IMR-90 (cell line): ENCODE results near the gene WEE1. TPM values are rescaled to one million over a fixed set of nuclear protein-coding genes. Genes with fewer than 3 reads are reported as not detected.

Source experiments
- ATAC-seq: fragments of 200-7000 bp; cut with Tn5 transposase; 2 replicates; pipeline ENCODE4 v1.9.1; 2020; ENCODE audit warnings: low read depth, mild to moderate bottlenecking, moderate library complexity
- BruUV-seq: library from RNA; stranded (reverse); fragments of 400-500 nt; replicated peaks from 2 replicates; lab custom pipeline; 2021; lab: Mats Ljungman, UMichigan
- CTCF ChIA-PET: fragments of 300-600 bp; formaldehyde crosslinking; extraction: SDS; loops from one replicate; lab custom pipeline; 2021; ENCODE audit warnings: antibody characterized with exemption; lab: Yijun Ruan, JAX
- POLR2A ChIA-PET: fragments of 300-600 bp; sonication (Branson Sonifier 250); formaldehyde crosslinking; loops from one replicate; lab custom pipeline; 2022; ENCODE audit warnings: antibody characterized with exemption; ENCODE audit not compliant: unreplicated experiment; lab: Charles Lee
- DNase-seq: peaks from one replicate; pipeline ENCODE4 v3.0.0; 2013
- H2AFZ ChIP-seq: replicated peaks from 2 replicates; pipeline ENCODE3; 2013; ENCODE audit warnings: low read length, mild to moderate bottlenecking; ENCODE audit not compliant: poor library complexity
- H2AK5ac ChIP-seq: 2 replicates; pipeline ENCODE4 v1.6.1; 2013; ENCODE audit warnings: low read depth, low read length, inconsistent platforms
- H2AK9ac ChIP-seq: replicated peaks from 2 replicates; pipeline ENCODE3; 2013; ENCODE audit warnings: mild to moderate bottlenecking, low read depth, low read length, moderate library complexity; ENCODE audit not compliant: poor library complexity
- H2BK120ac ChIP-seq: 2 replicates; pipeline ENCODE4 v1.6.1; 2013; ENCODE audit warnings: low read depth, low read length, inconsistent platforms
- H2BK15ac ChIP-seq: 3 replicates; pipeline ENCODE4 v1.6.1; 2013; ENCODE audit warnings: low read depth, low read length, inconsistent platforms
- H2BK20ac ChIP-seq: 2 replicates; pipeline ENCODE4 v1.6.1; 2013; ENCODE audit warnings: low read depth, mild to moderate bottlenecking, inconsistent platforms, low read length, moderate library complexity
- H2BK5ac ChIP-seq: 2 replicates; pipeline ENCODE4 v1.6.1; 2013; ENCODE audit warnings: mild to moderate bottlenecking, low read depth, low read length, inconsistent platforms; ENCODE audit not compliant: poor library complexity, severe bottlenecking
- H3K14ac ChIP-seq: replicated peaks from 2 replicates; pipeline ENCODE4 v1.6.1; 2013; ENCODE audit warnings: low read depth, low read length, inconsistent platforms
- H3K18ac ChIP-seq: 2 replicates; pipeline ENCODE4 v1.6.1; 2013; ENCODE audit warnings: low read depth, low read length, control low read depth
- H3K23ac ChIP-seq: 2 replicates; pipeline ENCODE4 v1.6.1; 2013; ENCODE audit warnings: low read depth, low read length, inconsistent platforms
- H3K27ac ChIP-seq: 2 replicates; pipeline ENCODE4 v1.5.1; 2013; ENCODE audit warnings: mild to moderate bottlenecking, control low read depth, low read length; ENCODE audit not compliant: insufficient read depth
- H3K27me3 ChIP-seq: 2 replicates; pipeline ENCODE4 v1.6.1; 2013; ENCODE audit warnings: low read length; ENCODE audit not compliant: control insufficient read depth, insufficient read depth
- H3K36me3 ChIP-seq: 2 replicates; pipeline ENCODE4 v1.6.1; 2013; ENCODE audit warnings: low read length, mixed read lengths; ENCODE audit not compliant: control insufficient read depth, insufficient read depth
- H3K4ac ChIP-seq: 2 replicates; pipeline ENCODE4 v1.6.1; 2013; ENCODE audit warnings: low read depth, low read length, inconsistent platforms
- H3K4me1 ChIP-seq: 2 replicates; pipeline ENCODE4 v1.6.1; 2013; ENCODE audit warnings: low read length, mixed read lengths; ENCODE audit not compliant: control insufficient read depth, insufficient read depth
- H3K4me2 ChIP-seq: 2 replicates; pipeline ENCODE4 v1.6.1; 2013; ENCODE audit warnings: low read depth, mild to moderate bottlenecking, control low read depth, low read length, moderate library complexity
- H3K4me3 ChIP-seq: 2 replicates; pipeline ENCODE4 v1.5.1; 2013; ENCODE audit warnings: low read depth, mild to moderate bottlenecking, control low read depth, low read length, moderate library complexity; ENCODE audit not compliant: insufficient read depth
- H3K56ac ChIP-seq: 2 replicates; pipeline ENCODE4 v1.6.1; 2013; ENCODE audit warnings: low read length, inconsistent platforms; ENCODE audit not compliant: insufficient read depth; ENCODE audit errors: extremely low read depth
- H3K79me1 ChIP-seq, 2 experiments: 2 replicates each; pipeline ENCODE4 v1.6.1; 2013; ENCODE audit warnings: low read length in 2 of 2, inconsistent platforms in 1 of 2, low read depth in 1 of 2
- H3K9ac ChIP-seq: 2 replicates; pipeline ENCODE4 v1.6.1; 2013; ENCODE audit warnings: low read depth, low read length, control low read depth
- H3K9me1 ChIP-seq: 2 replicates; pipeline ENCODE4 v1.6.1; 2013; ENCODE audit warnings: low read length, inconsistent platforms; ENCODE audit not compliant: insufficient read depth
- H3K9me3 ChIP-seq: 2 replicates; pipeline ENCODE4 v1.6.1; 2013; ENCODE audit warnings: low read length; ENCODE audit not compliant: control insufficient read depth, insufficient read depth
- H4K20me1 ChIP-seq: 2 replicates; pipeline ENCODE4 v1.6.1; 2013; ENCODE audit warnings: low read length, inconsistent platforms; ENCODE audit not compliant: insufficient read depth
- H4K5ac ChIP-seq: 2 replicates; pipeline ENCODE4 v1.6.1; 2013; ENCODE audit warnings: mild to moderate bottlenecking, low read depth, low read length, control low read depth
- H4K8ac ChIP-seq, 2 experiments: 2 replicates each; pipeline ENCODE4 v1.6.1; 2013; ENCODE audit warnings: low read depth in 2 of 2, low read length in 2 of 2, control low read depth in 1 of 2, inconsistent platforms in 1 of 2
- H4K91ac ChIP-seq: 2 replicates; pipeline ENCODE4 v1.6.1; 2013; ENCODE audit warnings: low read depth, low read length, inconsistent platforms; ENCODE audit not compliant: insufficient read depth
- CEBPB ChIP-seq: IDR thresholded peaks from 2 replicates; pipeline ENCODE4 v1.6.1; 2012; ENCODE audit warnings: low read depth, low read length, improper control_type of control experiment
- CHD1 ChIP-seq: IDR thresholded peaks from 2 replicates; pipeline ENCODE4 v1.6.1; 2012; ENCODE audit warnings: low read depth, low read length, improper control_type of control experiment
- FOS ChIP-seq: fragments of 150-350 bp; IDR thresholded peaks from 2 replicates; pipeline ENCODE4 v1.6.1; 2016; ENCODE audit warnings: low read depth, low read length
- MAFK ChIP-seq: IDR thresholded peaks from 2 replicates; pipeline ENCODE4 v1.6.1; 2012; ENCODE audit warnings: low read depth, low read length, improper control_type of control experiment
- MAZ ChIP-seq: IDR thresholded peaks from 2 replicates; pipeline ENCODE4 v1.6.1; 2012; ENCODE audit warnings: low read depth, mild to moderate bottlenecking, low read length, improper control_type of control experiment, moderate library complexity, borderline replicate concordance
- MXI1 ChIP-seq: IDR thresholded peaks from 2 replicates; pipeline ENCODE4 v1.6.1; 2012; ENCODE audit warnings: low read depth, mild to moderate bottlenecking, low read length, moderate library complexity, borderline replicate concordance
- NFE2L2 ChIP-seq: fragments of 150-350 bp; IDR thresholded peaks from 2 replicates; pipeline ENCODE4 v1.6.1; 2016; ENCODE audit warnings: low read depth, mild to moderate bottlenecking, low read length
- POLR2A ChIP-seq: IDR thresholded peaks from 2 replicates; pipeline ENCODE4 v1.6.1; 2012; ENCODE audit warnings: mild to moderate bottlenecking, low read depth, low read length
- RAD21 ChIP-seq: IDR thresholded peaks from 2 replicates; pipeline ENCODE4 v1.6.1; 2012; ENCODE audit warnings: low read length, improper control_type of control experiment
- RCOR1 ChIP-seq: IDR thresholded peaks from 2 replicates; pipeline ENCODE4 v1.6.1; 2012; ENCODE audit warnings: mild to moderate bottlenecking, low read length, improper control_type of control experiment; ENCODE audit not compliant: insufficient replicate concordance
- RFX5 ChIP-seq: IDR thresholded peaks from 2 replicates; pipeline ENCODE4 v1.8.0; 2012; ENCODE audit warnings: low read depth, mild to moderate bottlenecking, low read length, moderate library complexity
- USF2 ChIP-seq: fragments of 150-350 bp; IDR thresholded peaks from 2 replicates; pipeline ENCODE4 v1.6.1; 2017; ENCODE audit warnings: mild to moderate bottlenecking, antibody characterized with exemption, low read length, low read depth
- dilution Hi-C: fragments of 300-500 bp; cut with HindIII; formaldehyde crosslinking; loops from one replicate; pipeline ENCODE4 v1.14.3; 2018; ENCODE audit warnings: low sequenced_read_pairs; ENCODE audit not compliant: unreplicated experiment
- in situ Hi-C: fragments of 300-500 bp; cut with MboI; formaldehyde crosslinking; loops from 3 replicates; pipeline ENCODE4 v1.14.3; 2019; ENCODE audit warnings: low sequenced_read_pairs, inconsistent platforms, mixed read lengths
- intact Hi-C: fragments of 100-400 bp; cut with micrococcal nuclease; formaldehyde crosslinking; loops from 2 replicates; pipeline ENCODE4 v1.10.0; 2022
- polyA plus RNA-seq, 3 experiments: library from polyadenylated mRNA; depleted of rRNA; stranded (reverse); fragments of >200 nt; gene quantifications; 2 replicates each; pipeline ENCODE4 v1.2.3, GENCODE V29; 2012; ENCODE audit warnings: low replicate concordance in 1 of 3
- total RNA-seq: library from RNA; depleted of rRNA; stranded (reverse); fragments of >200 nt; gene quantifications from 2 replicates; pipeline ENCODE4 v1.2.3, GENCODE V29; 2012

The WEE1 gene
- total and polyA plus RNA-seq, 2 of the 4 experiments (the other 2 are of a cell fraction), result 26.5 to 29.2 TPM

DNA sequence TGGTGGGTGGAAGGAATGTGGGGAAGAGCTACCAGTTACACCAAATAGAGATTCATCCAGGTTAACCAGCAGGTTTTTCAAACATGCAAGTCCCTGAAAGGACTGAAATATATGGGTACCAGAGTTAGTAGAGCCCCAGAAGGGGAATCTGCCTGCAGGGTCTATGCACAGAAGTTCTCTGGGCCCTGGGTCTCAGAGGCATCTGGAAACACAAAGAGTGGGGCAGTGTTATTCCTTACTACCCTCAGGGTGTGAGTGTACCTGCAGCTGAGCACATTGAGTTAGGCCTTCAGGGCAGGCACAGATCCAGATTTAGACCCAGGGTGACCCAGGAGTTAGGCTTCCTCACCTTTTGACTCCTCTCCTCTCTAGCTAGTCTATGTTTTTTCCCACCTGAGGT, 46.5 kb downstream of the WEE1 start:
- Histone ChIP-seq H3K27me3 (no peaks in the 10 kb centered on the region), H3K14ac (no peak overlapping the region), H3K9ac (no peak overlapping the region), H3K4me1 (peaks cover 7% of the 10 kb centered on the region), H2AK9ac (no peak overlapping the region), H3K56ac (no peak overlapping the region), H4K91ac (no peak overlapping the region; the same call in 1 of the 2 replicates), H3K9me1 (peaks cover 29% of the 10 kb centered on the region), H4K5ac (no peak overlapping the region), H3K18ac (no peak overlapping the region), H2AFZ (no peak overlapping the region), H3K4me3 (no peak overlapping the region), H2AK5ac (0 out of 2 replicates have a peak overlapping the region, but pooled peaks have one; percentile 33), H3K4ac (peak overlapping the region; percentile 33; the same call in 1 of the 2 replicates), H2BK120ac (peak overlapping the region; percentile 58; the same call in 1 of the 2 replicates), H3K23ac (no peak overlapping the region), H2BK20ac (no peak overlapping the region), H3K27ac (no peak overlapping the region), H4K8ac (peak overlapping the region in 1 of 2 experiments; percentile 29; a peak in 1 of 4 replicates), H3K79me1 (peaks cover 0 to 16% of the 10 kb centered on the region in 2 experiments), H4K20me1 (no peaks in the 10 kb centered on the region), H2BK15ac (peak overlapping the region; percentile 75; the same call in 1 of the 3 replicates), H3K36me3 (no peaks in the 10 kb centered on the region), H3K4me2 (no peak overlapping the region), H2BK5ac (no peak overlapping the region), H3K9me3 (no peaks in the 10 kb centered on the region)
- ATAC-seq (no peak), DNase-seq (no peak)
- ChIA-PET POLR2A (no interaction called here), CTCF (no interaction called here)
- in situ Hi-C loops, result loop anchor here (5.0 to 25.0 kb wide), 3 partner anchors 42 to 692 kb away; partner anchors contain the start of genes ADM and SWAP70
- no TSS peak for BruUV-seq
- intact Hi-C loops, result loop anchor here (5.0 kb wide), 1 partner anchor 42 kb away; the partner anchor contains the start of gene SWAP70
- TF ChIP-seq MXI1 (no peak), RFX5 (no peak), USF2 (no peak), RAD21 (no peak), MAZ (no peak), POLR2A (no peak), MAFK (no peak), CHD1 (no peak), CEBPB (no peak), NFE2L2 (no peak), RCOR1 (no peak), FOS (no peak)
- dilution Hi-C loops, result no loop called here
